Eye (tissue), 1 donor: Measurements from ENCODE around the gene VSIG2.
A peak's percentile ranks its signal among the peaks of the same experiment; 100 is the strongest.

Source experiments
- DNase-seq: peaks from one replicate; pipeline ENCODE4 v3.0.0-alpha.2; 2015

Gene VSIG2

DNA sequence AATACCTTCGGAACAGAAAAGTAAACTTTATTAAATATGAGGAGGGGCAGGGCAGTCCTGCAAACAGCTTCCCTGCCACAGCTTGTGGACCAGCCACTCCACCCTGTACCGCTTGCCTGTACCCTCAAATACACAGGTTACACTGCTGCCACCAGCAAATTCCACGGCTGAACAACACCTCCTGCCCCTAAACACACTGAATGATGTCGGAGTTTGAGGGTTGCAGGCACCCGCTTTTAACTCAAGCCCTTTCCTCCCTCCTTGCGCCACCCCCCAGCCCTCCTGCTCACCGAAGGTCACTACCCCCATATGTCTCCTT lies 4.0 kb downstream of the VSIG2 start:
- DNase-seq, result no peak

DNA sequence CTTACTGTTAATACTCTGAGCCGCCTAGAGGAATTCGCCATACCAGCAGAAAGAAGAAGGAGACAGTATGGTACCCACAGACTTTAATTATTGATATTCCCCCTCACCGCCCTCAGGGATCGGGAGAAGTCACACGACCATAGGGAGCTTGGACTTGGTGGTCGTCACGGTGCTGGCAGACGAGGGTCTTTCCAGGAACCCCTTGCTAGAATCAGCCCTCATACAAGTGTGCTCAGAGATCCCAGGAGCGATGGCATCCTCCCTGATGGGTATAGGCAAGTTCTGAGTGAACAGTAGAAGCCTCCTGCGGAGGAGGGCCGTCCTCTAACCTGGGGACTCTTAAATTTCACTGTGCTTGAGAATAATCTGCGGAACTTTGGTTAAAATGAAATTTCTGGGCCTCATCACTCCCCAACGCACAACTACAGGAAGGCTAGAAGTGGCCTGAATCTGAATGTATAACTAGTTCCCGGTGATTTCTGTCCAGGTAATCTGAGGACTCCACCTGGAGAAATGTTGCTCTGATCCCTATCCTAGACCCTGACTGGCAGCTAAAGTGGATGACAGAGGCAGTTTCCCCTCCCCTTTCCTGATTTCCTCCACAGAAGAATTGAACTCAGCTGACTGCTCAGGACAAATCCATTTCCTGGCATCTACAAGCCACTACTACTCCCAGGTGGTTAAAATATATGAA lies 4.5 kb downstream of the VSIG2 start:
- no peak for DNase-seq

- peak; percentile 65 for DNase-seq
These were observed 5.3 kb downstream of the VSIG2 start for GRCh38 chr11:124746621-124747243.

DNA sequence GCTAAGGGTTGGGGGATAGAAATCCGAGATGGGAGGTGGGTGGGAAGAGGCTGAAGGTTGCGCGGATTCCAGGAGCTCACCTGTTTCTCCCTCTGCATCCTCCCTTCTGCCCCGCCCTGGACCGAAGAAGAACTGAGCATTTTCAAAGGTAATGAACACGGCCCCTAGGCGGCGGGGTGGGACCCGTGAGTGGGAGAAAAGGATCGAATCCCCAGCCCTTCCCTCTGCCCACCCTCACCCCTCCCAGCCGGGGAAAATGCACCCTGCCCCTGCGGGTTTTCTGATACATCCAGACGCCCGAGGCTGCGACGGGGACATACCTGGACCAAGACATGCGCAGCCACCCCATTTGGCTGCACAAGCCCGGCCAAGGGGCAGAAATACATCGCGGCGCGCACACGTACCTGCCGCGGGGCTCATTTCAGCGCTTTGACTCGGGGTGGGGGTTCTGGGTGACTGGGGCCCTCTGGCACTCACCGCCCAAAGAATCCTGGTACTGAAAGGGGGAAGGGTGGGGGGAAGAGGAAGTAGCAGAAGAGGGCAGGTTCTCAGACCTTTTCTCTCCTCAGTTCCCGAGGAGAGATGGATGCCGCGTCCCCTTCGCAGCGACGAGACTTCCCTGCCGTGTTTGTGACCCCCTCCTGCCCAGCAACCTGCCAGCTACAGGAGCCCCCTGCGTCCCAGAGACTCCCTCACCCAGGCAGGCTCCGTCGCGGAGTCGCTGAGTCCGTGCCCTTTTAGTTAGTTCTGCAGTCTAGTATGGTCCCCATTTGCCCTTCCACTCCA lies 6.0 kb downstream of the VSIG2 start:
- no peak for DNase-seq

DNA sequence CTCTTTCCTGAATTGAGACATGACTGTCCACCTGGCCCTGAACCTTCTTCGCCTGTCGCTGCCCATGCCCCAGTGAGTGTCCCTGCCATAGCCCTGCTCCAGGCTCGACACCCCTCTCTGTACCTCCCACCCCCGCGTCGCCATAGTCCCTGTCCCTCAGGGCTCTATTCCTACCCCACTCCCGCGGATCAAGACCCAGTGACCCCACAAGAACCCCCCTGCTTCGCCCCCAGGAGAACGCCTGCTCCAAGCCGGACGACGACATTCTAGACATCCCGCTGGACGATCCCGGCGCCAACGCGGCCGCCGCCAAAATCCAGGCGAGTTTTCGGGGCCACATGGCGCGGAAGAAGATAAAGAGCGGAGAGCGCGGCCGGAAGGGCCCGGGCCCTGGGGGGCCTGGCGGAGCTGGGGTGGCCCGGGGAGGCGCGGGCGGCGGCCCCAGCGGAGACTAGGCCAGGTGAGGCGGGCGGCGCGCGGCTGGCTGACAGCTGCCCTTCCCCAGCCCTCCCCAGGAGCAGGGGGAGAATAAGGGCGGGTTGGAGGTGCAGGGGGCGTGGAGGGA lies 6.7 kb downstream of the VSIG2 start:
- no peak for DNase-seq

- DNase-seq, result no peak
These were observed 9.0 kb downstream of the VSIG2 start for GRCh38 chr11:124743050-124743449.

- DNase-seq, result no peak
These were observed 9.5 kb downstream of the VSIG2 start for GRCh38 chr11:124742555-124742954.

DNA sequence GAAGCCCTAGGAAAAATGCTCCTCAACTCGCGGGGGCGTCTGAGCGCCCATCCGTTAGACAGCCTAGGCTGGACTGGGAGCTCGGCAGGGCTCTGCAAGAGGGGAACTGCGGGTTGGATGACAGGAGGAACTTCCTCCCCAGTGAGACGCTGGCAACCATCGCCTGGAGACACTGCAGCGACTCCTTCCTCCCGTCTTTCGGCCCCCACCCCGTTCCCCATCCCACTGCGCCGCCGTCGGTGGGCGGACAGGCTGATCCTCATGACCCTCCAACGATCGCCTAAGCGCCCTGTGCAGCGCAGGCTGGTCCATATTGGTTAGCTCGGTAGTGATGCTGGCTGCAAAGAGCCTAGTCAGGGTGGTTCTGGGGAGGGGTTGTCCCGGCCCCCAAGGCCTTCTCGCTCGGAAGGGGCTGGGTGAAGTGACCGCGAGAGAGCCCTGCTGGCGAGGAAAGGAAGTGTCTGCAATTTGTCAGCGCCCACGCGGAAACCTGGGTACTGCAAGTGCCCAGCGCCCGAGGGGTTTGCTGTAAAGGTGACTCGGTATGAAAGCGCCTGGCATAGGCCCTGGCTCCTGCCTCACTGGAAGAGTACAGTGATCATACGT lies 11.7 kb downstream of the VSIG2 start:
- peak; percentile 52 for DNase-seq

- DNase-seq, result peak; percentile 97
These were observed 12.4 kb downstream of the VSIG2 start, which contains the start of gene NRGN for GRCh38 chr11:124739479-124740276. Gene NRGN (plus strand): TSS chr11:124739942. CDS start chr11:124740085, 143 bp downstream.

DNA sequence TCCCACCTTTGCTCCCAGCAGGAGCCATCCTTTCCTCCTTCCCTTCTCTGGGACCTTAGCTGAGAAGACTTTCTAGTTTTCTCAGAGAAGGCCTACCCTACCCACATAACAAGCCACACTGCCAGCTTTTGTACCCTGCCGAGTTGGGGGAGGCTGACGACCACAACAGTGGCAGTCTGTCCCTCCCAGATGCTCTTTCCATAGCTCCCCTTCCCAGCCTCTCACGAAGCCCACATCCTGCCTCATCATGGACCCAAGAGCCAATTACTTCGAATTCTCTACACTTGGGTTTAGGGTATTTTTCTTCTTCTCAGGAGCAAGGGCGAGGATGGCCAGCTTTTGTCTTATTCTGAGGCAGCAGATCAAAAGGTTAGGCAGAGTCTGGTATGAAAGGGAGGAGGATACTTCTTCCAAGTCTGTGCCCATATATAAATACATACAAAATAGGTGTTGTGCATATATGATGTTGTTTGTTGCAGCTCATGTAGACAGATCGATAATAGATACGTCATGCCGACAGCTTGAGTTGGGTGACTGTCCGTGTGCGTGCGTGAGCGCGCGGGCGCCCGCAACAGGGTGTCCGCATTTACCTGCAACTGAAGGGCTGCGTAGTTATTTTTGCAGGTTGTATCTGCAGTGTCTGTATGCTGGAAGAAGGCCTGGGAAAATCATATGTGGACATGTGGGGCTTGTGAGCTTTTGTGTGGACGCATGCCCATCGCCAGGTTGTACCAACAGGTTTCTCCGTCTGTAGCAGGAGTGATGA lies 13.2 kb downstream of the VSIG2 start:
- DNase-seq, result no peak

DNA sequence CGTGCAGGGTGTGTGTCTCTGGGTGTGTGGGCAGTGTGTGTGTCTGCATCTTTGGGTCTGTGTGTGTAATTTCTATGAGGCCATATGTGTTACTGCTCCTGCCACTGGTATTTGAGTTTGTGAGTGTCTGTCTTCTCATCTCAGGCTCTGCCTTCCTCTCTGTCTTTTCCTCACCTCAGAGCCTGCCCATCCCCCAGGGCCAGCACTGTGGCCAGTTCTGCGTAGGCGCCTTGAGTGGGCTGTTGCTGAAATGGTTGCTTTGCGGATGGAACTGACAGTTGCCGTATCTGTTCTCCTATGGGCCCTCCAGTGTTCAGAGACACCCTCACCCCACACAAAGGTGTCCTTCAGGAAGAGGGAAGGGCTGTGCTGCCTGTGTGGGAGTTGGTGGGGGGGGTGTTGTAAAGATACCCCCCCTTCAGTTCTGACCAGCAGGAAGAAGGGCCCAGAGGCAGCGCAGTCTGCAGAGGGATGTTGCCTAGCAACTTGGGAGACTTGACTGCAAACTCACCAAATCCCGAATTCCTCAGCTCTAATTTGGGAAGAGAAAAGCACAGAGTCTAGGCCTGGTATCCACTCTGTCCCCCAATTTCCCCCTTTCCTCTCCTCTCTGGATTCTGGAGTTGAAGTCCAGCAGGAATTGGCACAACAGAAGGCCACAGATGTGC lies 14.3 kb downstream of the VSIG2 start:
- no peak for DNase-seq

DNA sequence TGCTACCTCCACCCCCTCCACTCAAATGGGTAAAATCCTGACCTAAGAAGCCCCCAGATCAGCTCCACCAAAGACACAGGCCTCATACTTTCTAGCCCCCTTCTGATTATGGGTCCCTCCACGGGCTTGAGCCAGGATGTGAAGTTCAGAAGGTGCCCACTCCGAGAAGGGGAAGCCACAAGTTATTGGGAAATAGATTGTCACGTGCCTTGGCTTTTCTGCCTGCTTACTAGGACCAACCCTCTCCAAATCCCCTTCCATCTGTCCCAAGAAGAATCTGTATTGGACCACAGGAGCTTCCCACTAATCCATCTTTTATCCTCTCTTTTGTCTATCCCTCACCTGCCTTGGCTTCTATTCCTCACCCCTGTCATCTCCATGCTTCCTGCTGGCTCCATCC lies 15.3 kb downstream of the VSIG2 start:
- no peak for DNase-seq

- DNase-seq, result no peak
These were observed 19.8 kb downstream of the VSIG2 start for GRCh38 chr11:124732230-124732629.

GRCh38 chr11:124729571-124729970 lies 22.5 kb downstream of the VSIG2 start:
- no peak for DNase-seq

- no peak for DNase-seq
These were observed 23.9 kb downstream of the VSIG2 start for GRCh38 chr11:124728134-124728533.

DNA sequence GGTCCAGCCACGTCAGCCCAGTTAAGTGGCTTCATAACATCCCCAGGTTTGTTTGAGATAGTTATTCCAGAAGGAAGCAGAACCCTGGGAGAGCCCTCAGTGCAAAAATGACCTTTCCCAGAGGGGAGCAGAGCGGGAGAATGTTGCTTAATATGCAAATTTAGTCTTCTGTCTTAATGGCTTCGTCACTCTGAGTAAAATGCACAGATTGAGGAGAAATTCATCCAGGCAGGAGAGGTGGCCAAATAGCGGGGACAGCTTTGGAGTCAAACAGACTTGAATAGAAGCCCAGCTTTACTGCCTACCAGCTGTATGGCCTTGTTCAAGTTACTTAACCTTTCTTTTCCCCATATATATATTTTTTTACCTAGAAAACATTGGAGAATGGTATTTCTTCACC lies 24.6 kb downstream of the VSIG2 start:
- DNase-seq, result no peak

- DNase-seq, result no peak
These were observed 26.3 kb downstream of the VSIG2 start for GRCh38 chr11:124725719-124726105.

DNA sequence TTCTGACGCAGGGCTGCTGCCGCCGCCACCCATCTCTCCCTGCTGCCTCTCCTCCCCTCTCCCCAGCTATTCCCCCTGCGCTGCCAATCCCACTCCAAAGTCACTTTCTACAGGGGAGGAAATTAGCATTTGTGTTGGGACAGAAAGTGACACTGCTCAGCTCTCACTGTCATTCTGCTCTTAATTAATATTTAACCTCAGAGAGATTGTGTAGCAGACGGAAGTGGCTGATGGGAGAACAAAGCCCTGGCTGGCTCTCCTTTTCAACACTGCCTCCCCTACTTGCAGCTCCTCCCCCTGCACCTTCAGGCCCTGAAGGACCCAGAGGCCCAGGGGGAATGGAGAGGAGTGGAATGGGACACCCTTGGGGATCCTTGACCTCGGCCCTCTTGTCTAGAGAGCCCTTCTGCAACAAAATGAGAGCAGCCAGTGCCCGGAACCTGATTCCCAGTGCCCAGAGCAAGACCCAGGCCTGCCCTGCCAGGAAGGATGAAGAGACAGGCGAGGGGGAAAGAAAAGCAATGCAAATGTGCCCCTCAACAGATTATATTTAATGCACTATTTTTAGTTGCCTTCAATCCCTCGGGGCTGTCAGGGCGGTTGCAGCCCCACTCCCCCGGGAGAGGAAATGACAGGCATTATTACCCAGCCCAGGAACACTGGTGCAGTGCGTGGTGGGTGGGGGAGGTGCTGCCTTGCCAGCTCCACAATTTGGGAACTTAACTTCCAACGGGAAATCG lies 26.9 kb downstream of the VSIG2 start:
- no peak for DNase-seq

DNA sequence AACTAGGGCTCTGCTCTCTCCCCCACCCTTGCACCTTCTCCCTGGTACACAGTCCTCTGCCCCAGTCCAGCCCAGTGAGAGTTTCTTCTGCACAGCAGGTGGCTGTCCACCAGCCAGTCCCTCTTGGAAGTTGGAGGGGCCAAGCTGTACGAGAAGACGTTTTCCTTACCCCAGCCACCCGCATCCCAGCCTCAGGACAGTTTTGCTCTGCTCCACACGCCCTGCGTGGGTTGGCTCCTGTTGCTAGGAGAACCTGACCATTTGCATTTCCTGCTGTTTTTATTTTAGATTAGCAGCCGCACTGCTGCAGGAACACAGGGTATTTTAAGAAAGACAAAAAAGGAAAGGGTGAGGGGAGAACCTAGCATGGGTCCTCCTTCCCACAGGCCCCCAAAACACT lies 29.9 kb downstream of the VSIG2 start:
- DNase-seq, result no peak

DNA sequence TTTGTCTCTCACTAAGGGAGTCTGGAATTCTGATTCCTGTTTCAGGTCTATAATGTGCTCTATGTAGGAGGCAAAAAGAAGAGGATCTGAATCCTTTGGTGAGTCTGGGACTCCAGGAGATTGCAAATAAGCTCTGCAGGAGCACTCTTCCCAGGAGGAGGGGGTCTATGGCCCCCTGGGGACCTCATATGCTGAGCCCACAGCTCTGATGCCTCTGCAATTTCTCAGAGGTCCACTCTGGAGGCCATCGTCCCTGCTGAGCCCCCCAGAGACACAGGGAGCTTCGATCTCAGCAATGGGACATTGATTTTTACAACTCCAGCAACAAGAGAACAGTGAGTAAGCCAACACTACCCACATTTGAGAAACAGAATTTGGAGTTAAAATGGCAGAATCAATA lies 32.5 kb downstream of the VSIG2 start:
- DNase-seq, result no peak
